ENCODE results near the gene ARID5B. TPM values are rescaled to one million over a fixed set of nuclear protein-coding genes. Genes with fewer than 3 reads are reported as not detected.

ARID5B gene
- total and polyA plus RNA-seq, 2 experiments from 2014 or later, result 53.2 to 55.0 TPM

DNA sequence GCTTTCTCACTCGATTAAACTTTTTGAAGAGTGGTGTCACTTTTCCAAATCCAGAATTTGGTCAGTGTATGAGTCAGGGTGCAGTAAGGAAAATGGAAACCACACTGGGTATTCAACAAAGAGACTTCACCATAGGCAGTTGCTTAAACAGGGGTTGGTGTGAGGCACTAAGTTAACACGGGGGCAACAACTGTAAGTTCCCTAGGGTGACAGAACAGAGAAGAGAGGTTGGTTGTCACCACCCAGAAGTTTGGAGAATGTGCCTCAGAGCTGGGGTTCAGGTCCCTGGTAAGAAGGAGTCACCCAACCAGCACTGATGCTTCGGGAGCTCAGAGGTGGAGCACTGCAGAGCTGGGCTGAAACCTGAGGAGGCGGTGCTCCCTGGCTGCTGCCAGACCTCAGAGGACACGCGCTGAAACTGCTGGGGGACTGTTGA lies 170.4 kb downstream of the ARID5B start:
- no peak overlapping the region for H3K4me2 ChIP-seq
- H3K36me3 ChIP-seq (replicated peaks; ENCODE audit: insufficient read depth, low read depth), result no peaks in the 10 kb centered on the region
- WGBS (ENCODE audit: low lambda C conversion rate, missing lambda C conversion rate), result 95% methylated on average over 6 of the region's 6 CpGs
- no peak overlapping the region for H3K27ac ChIP-seq
- no peak for DNase-seq (ENCODE audit: low spot score)
- H4K20me1 ChIP-seq (ENCODE audit: insufficient read depth, poor library complexity, severe bottlenecking), result no peaks in the 10 kb centered on the region
- H3K9me3 ChIP-seq (ENCODE audit: low read depth), result no peaks in the 10 kb centered on the region
- H2AFZ ChIP-seq, result no peak overlapping the region
- TF ChIP-seq, protein P1, sequence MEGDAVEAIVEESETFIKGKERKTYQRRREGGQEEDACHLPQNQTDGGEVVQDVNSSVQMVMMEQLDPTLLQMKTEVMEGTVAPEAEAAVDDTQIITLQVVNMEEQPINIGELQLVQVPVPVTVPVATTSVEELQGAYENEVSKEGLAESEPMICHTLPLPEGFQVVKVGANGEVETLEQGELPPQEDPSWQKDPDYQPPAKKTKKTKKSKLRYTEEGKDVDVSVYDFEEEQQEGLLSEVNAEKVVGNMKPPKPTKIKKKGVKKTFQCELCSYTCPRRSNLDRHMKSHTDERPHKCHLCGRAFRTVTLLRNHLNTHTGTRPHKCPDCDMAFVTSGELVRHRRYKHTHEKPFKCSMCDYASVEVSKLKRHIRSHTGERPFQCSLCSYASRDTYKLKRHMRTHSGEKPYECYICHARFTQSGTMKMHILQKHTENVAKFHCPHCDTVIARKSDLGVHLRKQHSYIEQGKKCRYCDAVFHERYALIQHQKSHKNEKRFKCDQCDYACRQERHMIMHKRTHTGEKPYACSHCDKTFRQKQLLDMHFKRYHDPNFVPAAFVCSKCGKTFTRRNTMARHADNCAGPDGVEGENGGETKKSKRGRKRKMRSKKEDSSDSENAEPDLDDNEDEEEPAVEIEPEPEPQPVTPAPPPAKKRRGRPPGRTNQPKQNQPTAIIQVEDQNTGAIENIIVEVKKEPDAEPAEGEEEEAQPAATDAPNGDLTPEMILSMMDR (IDR thresholded peaks at IDR 0.05; ENCODE audit: poor library complexity), result no peak
- TF ChIP-seq EZH2 (IDR thresholded peaks at IDR 0.05; ENCODE audit: borderline replicate concordance) (no peak), EZH2phosphoT487 (IDR thresholded peaks at IDR 0.05; ENCODE audit: low read depth, severe bottlenecking, unreplicated experiment) (no peak)
- peaks cover 13% of the 10 kb centered on the region for H3K4me1 ChIP-seq (ENCODE audit: insufficient read depth)
- H3K9me2 ChIP-seq (replicated peaks; ENCODE audit: insufficient read depth), result no peaks in the 10 kb centered on the region
- H3K27me3 ChIP-seq, result no peaks in the 10 kb centered on the region
- H3K4me3 ChIP-seq, result no peak overlapping the region
- H3K79me2 ChIP-seq, result peaks cover 60% of the 10 kb centered on the region

DNA sequence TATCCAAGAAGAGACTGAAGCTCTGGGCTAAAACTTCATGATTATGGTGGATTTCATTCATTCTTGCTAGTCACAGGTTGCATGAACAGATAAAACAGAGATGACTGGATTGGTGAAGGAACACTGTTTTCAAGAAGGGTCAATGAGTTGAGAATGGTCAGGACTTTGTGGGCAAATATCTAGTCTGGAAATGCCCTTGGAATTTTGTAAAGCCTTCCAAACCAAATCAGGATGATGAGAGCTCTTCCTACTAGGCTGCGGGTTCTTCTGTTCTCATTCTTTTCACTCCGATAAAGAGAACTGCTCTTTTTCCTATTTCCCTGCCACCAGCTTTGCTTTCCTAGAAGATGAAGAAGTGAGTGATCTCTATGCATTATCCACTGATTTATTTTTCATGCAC lies 171.4 kb downstream of the ARID5B start:
- Histone ChIP-seq H3K4me3 (no peak overlapping the region), H3K4me2 (no peak overlapping the region), H3K9me3 (ENCODE audit: low read depth) (no peaks in the 10 kb centered on the region), H4K20me1 (ENCODE audit: insufficient read depth, poor library complexity, severe bottlenecking) (no peaks in the 10 kb centered on the region), H3K79me2 (peaks cover 60% of the 10 kb centered on the region), H3K36me3 (replicated peaks; ENCODE audit: insufficient read depth, low read depth) (no peaks in the 10 kb centered on the region), H3K27me3 (no peaks in the 10 kb centered on the region), H3K9me2 (replicated peaks; ENCODE audit: insufficient read depth) (no peaks in the 10 kb centered on the region), H2AFZ (no peak overlapping the region), H3K27ac (peak overlapping the region; percentile 29), H3K4me1 (ENCODE audit: insufficient read depth) (peaks cover 21% of the 10 kb centered on the region)
- TF ChIP-seq EZH2phosphoT487 (IDR thresholded peaks at IDR 0.05; ENCODE audit: low read depth, severe bottlenecking, unreplicated experiment) (no peak), EZH2 (IDR thresholded peaks at IDR 0.05; ENCODE audit: borderline replicate concordance) (no peak)
- TF ChIP-seq, protein P1 (IDR thresholded peaks at IDR 0.05; ENCODE audit: poor library complexity), result no peak
- WGBS (ENCODE audit: low lambda C conversion rate, missing lambda C conversion rate), result 92% methylated on average over 2 of the region's 2 CpGs
- no peak for DNase-seq (ENCODE audit: low spot score)

DNA sequence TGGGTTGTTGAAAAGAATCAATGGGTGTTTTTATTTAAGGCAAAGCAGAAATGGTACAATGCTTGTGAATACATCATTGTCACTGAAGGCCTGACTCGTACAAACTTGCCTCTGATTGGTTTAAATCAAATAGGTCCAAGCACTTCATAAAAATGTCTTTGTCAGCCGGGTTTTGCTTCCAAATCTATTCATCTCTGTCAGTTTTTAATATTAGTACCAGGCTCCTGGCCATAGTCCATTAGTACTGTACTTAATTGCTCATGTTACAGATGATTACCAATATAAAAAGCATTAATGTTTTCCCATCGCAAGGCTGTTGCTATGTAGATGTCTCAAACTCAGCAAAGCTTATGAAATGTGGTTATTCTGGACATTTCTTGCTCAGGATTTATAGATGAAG lies 171.9 kb downstream of the ARID5B start:
- no peaks in the 10 kb centered on the region for H3K36me3 ChIP-seq (replicated peaks; ENCODE audit: insufficient read depth, low read depth)
- no peak for TF ChIP-seq EZH2phosphoT487 (IDR thresholded peaks at IDR 0.05; ENCODE audit: low read depth, severe bottlenecking, unreplicated experiment)
- no peak for TF ChIP-seq EZH2 (IDR thresholded peaks at IDR 0.05; ENCODE audit: borderline replicate concordance)
- TF ChIP-seq, protein P1 (IDR thresholded peaks at IDR 0.05; ENCODE audit: poor library complexity), result no peak
- WGBS (ENCODE audit: low lambda C conversion rate, missing lambda C conversion rate), result 50% methylated on average over 3 of the region's 3 CpGs
- H4K20me1 ChIP-seq (ENCODE audit: insufficient read depth, poor library complexity, severe bottlenecking), result no peaks in the 10 kb centered on the region
- H3K4me3 ChIP-seq, result no peak overlapping the region
- no peaks in the 10 kb centered on the region for H3K9me2 ChIP-seq (replicated peaks; ENCODE audit: insufficient read depth)
- H2AFZ ChIP-seq, result no peak overlapping the region
- peaks cover 21% of the 10 kb centered on the region for H3K4me1 ChIP-seq (ENCODE audit: insufficient read depth)
- DNase-seq (ENCODE audit: low spot score), result no peak
- no peaks in the 10 kb centered on the region for H3K9me3 ChIP-seq (ENCODE audit: low read depth)
- no peaks in the 10 kb centered on the region for H3K27me3 ChIP-seq
- H3K27ac ChIP-seq, result peak overlapping the region; percentile 29
- peaks cover 62% of the 10 kb centered on the region for H3K79me2 ChIP-seq
- H3K4me2 ChIP-seq, result no peak overlapping the region

DNA sequence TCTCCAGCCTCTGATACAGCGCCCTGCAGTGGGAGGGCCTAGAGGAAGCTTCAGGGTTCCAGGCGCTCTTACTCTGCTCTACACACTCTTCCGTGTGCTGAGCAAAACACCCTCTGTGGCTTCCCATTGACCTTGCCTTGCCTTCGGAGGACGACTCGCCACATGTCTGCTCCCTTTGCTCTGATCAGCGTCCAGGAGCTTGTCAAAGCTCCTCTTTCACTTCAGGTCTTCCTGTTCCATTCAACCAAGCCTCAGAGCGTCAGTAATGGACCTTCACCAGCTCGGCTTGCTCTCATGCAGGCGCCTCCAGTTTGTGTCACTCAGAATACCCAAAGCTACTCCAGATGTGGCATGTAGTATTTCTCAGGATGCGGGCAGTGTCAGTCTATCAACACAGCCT lies 173.9 kb downstream of the ARID5B start:
- Histone ChIP-seq H3K36me3 (replicated peaks; ENCODE audit: insufficient read depth, low read depth) (no peaks in the 10 kb centered on the region), H3K9me3 (ENCODE audit: low read depth) (no peaks in the 10 kb centered on the region), H3K9me2 (replicated peaks; ENCODE audit: insufficient read depth) (no peaks in the 10 kb centered on the region), H3K4me1 (ENCODE audit: insufficient read depth) (peaks cover 21% of the 10 kb centered on the region), H3K4me3 (no peak overlapping the region), H3K79me2 (peaks cover 82% of the 10 kb centered on the region), H3K4me2 (no peak overlapping the region), H3K27ac (peak overlapping the region; percentile 80), H3K27me3 (no peaks in the 10 kb centered on the region), H2AFZ (no peak overlapping the region), H4K20me1 (ENCODE audit: insufficient read depth, poor library complexity, severe bottlenecking) (no peaks in the 10 kb centered on the region)
- no peak for DNase-seq (ENCODE audit: low spot score)
- TF ChIP-seq EZH2 (IDR thresholded peaks at IDR 0.05; ENCODE audit: borderline replicate concordance) (no peak), EZH2phosphoT487 (IDR thresholded peaks at IDR 0.05; ENCODE audit: low read depth, severe bottlenecking, unreplicated experiment) (no peak)
- TF ChIP-seq, protein P1 (IDR thresholded peaks at IDR 0.05; ENCODE audit: poor library complexity), result no peak
- 97% methylated on average over 11 of the region's 11 CpGs for WGBS (ENCODE audit: low lambda C conversion rate, missing lambda C conversion rate)
